RWPE2 (cell line): ENCODE results near the gene CA5A.

Source experiments
- ATAC-seq: fragments of 200-7000 bp; cut with Tn5 transposase; 3 replicates; pipeline ENCODE4 v1.9.1; 2021; ENCODE audit warnings: low read depth
- DNase-seq: peaks from one replicate; pipeline ENCODE4 v3.0.0-alpha.2; 2020; ENCODE audit warnings: low spot score
- H3K27ac ChIP-seq: fragments of 450-650 bp; 2 replicates; pipeline ENCODE4 v1.5.1; 2017; ENCODE audit warnings: mild to moderate bottlenecking; ENCODE audit not compliant: poor library complexity, severe bottlenecking
- H3K27me3 ChIP-seq: fragments of 250-450 bp; sonication (Bioruptor Pico); 2 replicates; pipeline ENCODE4 v1.5.1; 2021; ENCODE audit warnings: mild to moderate bottlenecking, moderate library complexity; ENCODE audit not compliant: insufficient read depth, poor library complexity, severe bottlenecking
- H3K36me3 ChIP-seq: fragments of 250-450 bp; sonication (Bioruptor Pico); 2 replicates; pipeline ENCODE4 v1.5.1; 2020; ENCODE audit warnings: low read depth, mild to moderate bottlenecking, moderate library complexity
- H3K4me1 ChIP-seq: fragments of 250-450 bp; sonication (Bioruptor Pico); 2 replicates; pipeline ENCODE4 v1.5.1; 2021; ENCODE audit warnings: mild to moderate bottlenecking, moderate library complexity; ENCODE audit not compliant: insufficient read depth, poor library complexity, severe bottlenecking
- H3K4me3 ChIP-seq: fragments of 250-450 bp; sonication (Bioruptor Pico); 2 replicates; pipeline ENCODE4 v1.5.1; 2021; ENCODE audit warnings: mild to moderate bottlenecking, moderate library complexity; ENCODE audit not compliant: severe bottlenecking
- H3K9me3 ChIP-seq: fragments of 250-450 bp; sonication (Bioruptor Pico); 2 replicates; pipeline ENCODE4 v1.5.1; 2021; ENCODE audit warnings: mild to moderate bottlenecking, moderate library complexity; ENCODE audit not compliant: severe bottlenecking
- CTCF ChIP-seq: fragments of 450-650 bp; IDR thresholded peaks from one replicate; pipeline ENCODE4 v1.5.1; 2017; ENCODE audit warnings: mild to moderate bottlenecking, moderate library complexity; ENCODE audit not compliant: poor library complexity, severe bottlenecking

The CA5A gene

GRCh38 chr16:87966685-87967185, 30.4 kb upstream of the CA5A start:
- H3K27me3 ChIP-seq = no peaks in the 10 kb centered on the region
- no peak for TF ChIP-seq CTCF
- H3K4me3 ChIP-seq = no peak overlapping the region
- DNase-seq (no peak), ATAC-seq (peak; percentile 56)
- no peaks in the 10 kb centered on the region for H3K36me3 ChIP-seq
- H3K9me3 ChIP-seq = peaks cover 2% of the 10 kb centered on the region
- H3K27ac ChIP-seq = peak overlapping the region; percentile 2
- peaks cover 20% of the 10 kb centered on the region for H3K4me1 ChIP-seq

GRCh38 chr16:87966064-87966645, 29.8 kb upstream of the CA5A start:
- peak overlapping the region; percentile 2 for H3K27ac ChIP-seq
- no peak for ATAC-seq

GRCh38 chr16:87965417-87965816, 29.1 kb upstream of the CA5A start:
- H3K36me3 ChIP-seq = no peaks in the 10 kb centered on the region
- no peaks in the 10 kb centered on the region for H3K9me3 ChIP-seq
- no peak overlapping the region for H3K4me3 ChIP-seq
- no peaks in the 10 kb centered on the region for H3K27me3 ChIP-seq
- no peak for TF ChIP-seq CTCF
- H3K27ac ChIP-seq = no peak overlapping the region
- H3K4me1 ChIP-seq = peaks cover 20% of the 10 kb centered on the region
- ATAC-seq (no peak), DNase-seq (no peak)

More at GRCh38 chr16:87966064-87966645, 29.8 kb upstream of the CA5A start:
- TF ChIP-seq CTCF = no peak
- no peak for DNase-seq
- Histone ChIP-seq H3K36me3 (no peaks in the 10 kb centered on the region), H3K4me3 (no peak overlapping the region), H3K27me3 (no peaks in the 10 kb centered on the region), H3K4me1 (peaks cover 20% of the 10 kb centered on the region), H3K9me3 (no peaks in the 10 kb centered on the region)

GRCh38 chr16:87964049-87964659, 27.8 kb upstream of the CA5A start:
- Histone ChIP-seq H3K27me3 (no peaks in the 10 kb centered on the region), H3K4me1 (peaks cover 20% of the 10 kb centered on the region), H3K4me3 (no peak overlapping the region), H3K27ac (peak overlapping the region; percentile 45), H3K36me3 (no peaks in the 10 kb centered on the region), H3K9me3 (no peaks in the 10 kb centered on the region)
- TF ChIP-seq CTCF = no peak
- ATAC-seq = no peak
- no peak for DNase-seq

- Histone ChIP-seq H3K36me3 (no peaks in the 10 kb centered on the region), H3K27ac (peak overlapping the region; percentile 45), H3K9me3 (no peaks in the 10 kb centered on the region), H3K4me3 (no peak overlapping the region), H3K27me3 (no peaks in the 10 kb centered on the region), H3K4me1 (peaks cover 20% of the 10 kb centered on the region)
- DNase-seq (no peak), ATAC-seq (peak; percentile 95)
- no peak for TF ChIP-seq CTCF
These were observed 27.1 kb upstream of the CA5A start for GRCh38 chr16:87963400-87963799.
